Measurements from ENCODE around the gene SOX9.

Gene SOX9

GRCh38 chr17:72095316-72095715 lies 25.5 kb upstream of the SOX9 start (continued):
- TF ChIP-seq CREB5 (CRISPR knock-in tag; IDR thresholded peaks at IDR 0.05; ENCODE audit: low read depth), result no peak

- TF ChIP-seq ISL1 (CRISPR knock-in tag; IDR thresholded peaks at IDR 0.05) (no peak), POU6F1 (CRISPR knock-in tag; IDR thresholded peaks at IDR 0.05; ENCODE audit: borderline replicate concordance, low read depth) (no peak), TOX (CRISPR knock-in tag; IDR thresholded peaks at IDR 0.05; ENCODE audit: borderline replicate concordance) (no peak), TSHZ2 (CRISPR knock-in tag; IDR thresholded peaks at IDR 0.05) (no peak), ZC3H10 (CRISPR knock-in tag; IDR thresholded peaks at IDR 0.05) (no peak), CSDC2 (CRISPR knock-in tag; IDR thresholded peaks at IDR 0.05) (no peak), CREB5 (CRISPR knock-in tag; IDR thresholded peaks at IDR 0.05; ENCODE audit: low read depth) (no peak), ZNF70 (CRISPR knock-in tag; IDR thresholded peaks at IDR 0.05) (no peak)
- no peak for ATAC-seq
Measured at GRCh38 chr17:72097144-72097543, 23.7 kb upstream of the SOX9 start.

- no peak for TF ChIP-seq PPARA (CRISPR knock-in tag; IDR thresholded peaks at IDR 0.05; ENCODE audit: borderline replicate concordance)
- no peak for TF ChIP-seq TOX (CRISPR knock-in tag; IDR thresholded peaks at IDR 0.05; ENCODE audit: borderline replicate concordance)
- TF ChIP-seq OSR1 (CRISPR knock-in tag; IDR thresholded peaks at IDR 0.05), result no peak
- no peak for TF ChIP-seq CSRNP3 (CRISPR knock-in tag; IDR thresholded peaks at IDR 0.05)
- TF ChIP-seq ZC3H10 (CRISPR knock-in tag; IDR thresholded peaks at IDR 0.05), result no peak
- no peak for TF ChIP-seq ARNTL (CRISPR knock-in tag; IDR thresholded peaks at IDR 0.05; ENCODE audit: borderline replicate concordance, low read depth)
- no peak for TF ChIP-seq ZNF70 (CRISPR knock-in tag; IDR thresholded peaks at IDR 0.05)
- TF ChIP-seq BACH2 (CRISPR knock-in tag; IDR thresholded peaks at IDR 0.05; ENCODE audit: borderline replicate concordance), result no peak
- no peak for ATAC-seq
Measured at GRCh38 chr17:72099919-72100318, 20.9 kb upstream of the SOX9 start.

GRCh38 chr17:72100470-72100869 lies 20.4 kb upstream of the SOX9 start:
- TF ChIP-seq ISL1 (CRISPR knock-in tag; IDR thresholded peaks at IDR 0.05), result no peak
- TF ChIP-seq CREB5 (CRISPR knock-in tag; IDR thresholded peaks at IDR 0.05; ENCODE audit: low read depth), result no peak
- no peak for TF ChIP-seq ZFP30 (CRISPR knock-in tag; IDR thresholded peaks at IDR 0.05)
- TF ChIP-seq BACH2 (CRISPR knock-in tag; IDR thresholded peaks at IDR 0.05; ENCODE audit: borderline replicate concordance), result no peak
- no peak for TF ChIP-seq TOX (CRISPR knock-in tag; IDR thresholded peaks at IDR 0.05; ENCODE audit: borderline replicate concordance)
- TF ChIP-seq ZNF8 (CRISPR knock-in tag; IDR thresholded peaks at IDR 0.05), result no peak
- TF ChIP-seq SNAI2 (CRISPR knock-in tag; IDR thresholded peaks at IDR 0.05), result no peak
- TF ChIP-seq TCF4 (CRISPR knock-in tag; IDR thresholded peaks at IDR 0.05; ENCODE audit: borderline replicate concordance), result no peak
- no peak for TF ChIP-seq ZNF70 (CRISPR knock-in tag; IDR thresholded peaks at IDR 0.05)
- TF ChIP-seq ARNTL (CRISPR knock-in tag; IDR thresholded peaks at IDR 0.05; ENCODE audit: borderline replicate concordance, low read depth), result no peak
- no peak for TF ChIP-seq ESRRG (CRISPR knock-in tag; IDR thresholded peaks at IDR 0.05)
- no peak for TF ChIP-seq CSRNP3 (CRISPR knock-in tag; IDR thresholded peaks at IDR 0.05)
- TF ChIP-seq PPARA (CRISPR knock-in tag; IDR thresholded peaks at IDR 0.05; ENCODE audit: borderline replicate concordance), result no peak
- TF ChIP-seq ZC3H10 (CRISPR knock-in tag; IDR thresholded peaks at IDR 0.05), result no peak
- TF ChIP-seq GLIS3 (CRISPR knock-in tag; IDR thresholded peaks at IDR 0.05), result no peak
- no peak for TF ChIP-seq ZFP3 (CRISPR knock-in tag; IDR thresholded peaks at IDR 0.05)
- TF ChIP-seq CSDC2 (CRISPR knock-in tag; IDR thresholded peaks at IDR 0.05), result no peak
- TF ChIP-seq ZNF565 (CRISPR knock-in tag; conservative IDR thresholded peaks at IDR 0.05; ENCODE audit: low read depth), result no peak
- no peak for TF ChIP-seq PATZ1 (CRISPR knock-in tag; IDR thresholded peaks at IDR 0.05; ENCODE audit: borderline replicate concordance)
- ATAC-seq, result no peak

All from SK-N-SH treated with all-trans-retinoic acid at 6 μM for 48 hours (cell line).